Gastrocnemius medialis (tissue), 4 donors: Measurements from ENCODE around the gene DIAPH3.

Source experiments
- CTCF ChIP-seq, 5 experiments: fragments of 450-650 bp in 3 of 5; fragments of 200-600 bp in 2 of 5; sonication (generic) in 2 of 5; IDR thresholded peaks in 4 of 5; conservative IDR thresholded peaks in 1 of 5; 1 replicate in 4 of 5; 2 replicates in 1 of 5; pipeline ENCODE4 v1.5.1; 2016 to 2019; ENCODE audit warnings: antibody characterized with exemption in 5 of 5, mild to moderate bottlenecking in 3 of 5, moderate library complexity in 3 of 5
- POLR2A ChIP-seq, 2 donors: fragments of 450-650 bp; IDR thresholded peaks; one replicate each; pipeline ENCODE4 v1.6.1; 2017; ENCODE audit warnings: antibody characterized with exemption in 2 of 2, mild to moderate bottlenecking in 2 of 2, moderate library complexity in 2 of 2

- no peak for TF ChIP-seq POLR2A (IDR thresholded peaks at IDR 0.05)
- TF ChIP-seq CTCF (IDR thresholded peaks at IDR 0.05 in 4 of 5, conservative IDR thresholded peaks at IDR 0.05 in 1 of 5) = no peak
Measured at GRCh38 chr13:59664586-59664985, 499.1 kb downstream of the DIAPH3 start.
